HG02885 (cell line): ENCODE measurements around the gene GALNT7.

Experiments used
- ATAC-seq: cut with Tn5 transposase; IDR thresholded peaks from one replicate; pipeline ENCODE4 v1.9.1; 2021; ENCODE audit warnings: mild to moderate bottlenecking; ENCODE audit not compliant: unreplicated experiment, poor library complexity

Gene GALNT7

DNA sequence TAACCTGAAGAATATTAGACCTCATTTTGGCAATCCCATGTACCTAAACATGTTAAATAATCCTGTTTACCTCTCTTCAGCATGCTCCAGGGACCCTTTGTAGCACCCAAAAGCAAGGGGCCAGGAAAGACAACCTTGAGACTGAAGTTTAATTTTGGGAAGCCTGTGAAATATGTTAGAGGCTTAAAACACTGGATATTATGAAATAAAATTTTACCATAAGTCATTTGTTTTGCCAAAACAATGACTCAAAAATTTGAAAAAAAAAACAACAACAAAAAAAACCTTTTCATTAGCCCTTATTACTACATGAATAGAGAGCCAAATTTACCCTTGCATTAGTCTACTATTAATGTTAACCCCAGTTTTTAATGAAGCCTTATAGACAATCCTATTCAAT, 115.9 kb downstream of the GALNT7 start:
- ATAC-seq: no peak

DNA sequence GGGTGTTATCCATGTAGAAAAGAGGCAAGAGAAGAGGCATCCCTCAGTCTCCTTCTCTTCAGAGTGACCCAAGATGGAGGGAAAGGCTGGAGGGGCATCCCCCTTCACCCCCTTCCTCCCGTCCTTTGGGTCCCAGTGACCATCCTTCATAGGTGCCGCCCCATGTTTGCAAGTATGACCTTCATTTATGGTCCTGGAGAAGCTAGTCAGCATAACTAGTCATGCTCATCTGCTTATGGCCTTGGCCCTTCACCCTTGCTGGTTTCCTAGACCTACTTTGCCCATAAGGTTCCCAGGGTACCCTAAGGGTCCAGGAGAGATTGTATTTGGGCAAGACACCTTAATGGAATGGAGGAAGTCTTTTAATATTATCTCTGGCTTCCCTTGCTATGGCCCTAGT, 118.9 kb downstream of the GALNT7 start:
- ATAC-seq: no peak

DNA sequence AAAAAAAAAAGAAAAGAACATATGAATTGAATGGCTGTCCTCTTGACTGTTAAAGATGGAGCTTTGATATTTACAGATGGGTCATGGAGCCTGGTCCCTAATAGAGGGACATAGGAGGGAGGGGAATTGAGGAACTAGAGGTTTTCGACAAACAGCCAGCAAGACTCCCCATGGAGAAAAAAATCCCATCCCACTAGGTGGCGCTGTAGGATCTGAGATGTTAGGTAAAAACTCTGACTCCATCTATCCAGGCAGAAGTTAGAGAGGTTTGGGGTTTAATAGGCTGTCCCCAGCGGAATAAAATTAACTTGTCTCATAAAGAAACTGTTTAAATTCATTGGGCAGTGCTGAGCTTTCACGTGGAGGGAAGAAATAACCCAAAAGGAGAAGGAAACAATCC, 119.7 kb downstream of the GALNT7 start:
- ATAC-seq: peak; percentile 75

DNA sequence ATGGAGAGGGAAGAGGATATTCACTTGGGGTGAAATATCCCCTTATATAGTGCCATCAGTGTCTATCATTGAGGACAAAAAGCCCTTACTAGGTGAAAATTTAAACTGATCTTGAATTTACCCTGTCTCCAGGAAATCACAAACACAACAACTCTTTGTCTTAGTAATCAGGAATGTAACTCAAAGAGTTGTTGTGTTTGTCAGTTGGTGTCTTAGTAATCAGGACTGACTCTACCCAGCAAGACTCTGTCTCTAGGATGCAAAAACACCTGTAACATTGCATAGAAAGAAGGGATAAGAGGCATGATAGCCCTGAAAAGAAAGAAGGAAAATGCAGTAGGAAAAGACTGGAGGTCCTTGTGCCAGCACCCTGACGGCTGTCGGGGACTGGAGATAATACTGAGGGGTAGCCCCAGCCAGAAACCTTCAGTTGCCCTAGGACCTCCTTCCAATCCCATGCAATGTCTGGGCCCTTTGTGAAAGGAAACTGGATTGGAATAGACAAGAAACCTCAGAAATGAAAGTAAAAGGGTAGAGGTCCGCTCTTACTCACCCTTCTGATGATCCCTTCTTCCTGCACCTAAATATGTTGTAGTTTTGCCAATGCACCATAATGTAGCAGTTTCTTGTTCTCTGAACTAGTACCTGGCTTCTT, 120.2 kb downstream of the GALNT7 start:
- ATAC-seq: peak; percentile 62

DNA sequence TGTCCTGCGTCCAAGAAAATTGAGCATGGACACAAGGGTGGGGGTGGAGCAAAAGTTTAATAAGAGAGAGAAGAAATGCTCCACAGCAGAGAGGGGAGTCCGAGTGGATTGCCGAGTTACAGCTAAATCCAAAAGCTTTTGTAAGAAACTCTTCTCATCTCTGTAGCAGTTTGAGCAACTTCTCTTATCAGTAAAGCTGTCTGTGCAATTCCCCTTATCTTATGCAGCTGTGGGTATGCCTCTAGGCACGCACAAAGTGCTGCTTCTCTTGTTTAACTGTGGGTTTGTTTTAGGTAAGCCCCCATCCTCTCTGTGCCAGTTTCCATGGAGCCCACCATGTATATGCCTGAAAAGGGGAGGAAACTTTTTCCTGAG, 120.7 kb downstream of the GALNT7 start:
- peak; percentile 28 for ATAC-seq

DNA sequence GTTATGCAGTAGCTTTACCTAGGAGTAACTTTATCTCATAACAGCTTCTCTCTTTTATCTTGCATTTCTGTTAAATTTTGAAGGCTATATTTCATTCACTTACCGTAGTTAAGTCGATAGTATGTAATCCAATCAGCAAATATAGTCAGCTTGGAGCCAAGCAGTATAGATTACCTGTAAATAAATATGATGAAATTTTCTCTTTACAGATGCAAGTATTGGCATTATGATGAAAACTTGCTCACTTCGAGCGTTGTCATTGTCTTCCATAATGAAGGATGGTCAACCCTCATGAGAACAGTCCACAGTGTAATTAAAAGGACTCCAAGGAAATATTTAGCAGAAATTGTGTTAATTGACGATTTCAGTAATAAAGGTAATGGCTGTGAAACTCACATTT, 123.3 kb downstream of the GALNT7 start:
- no peak for ATAC-seq

DNA sequence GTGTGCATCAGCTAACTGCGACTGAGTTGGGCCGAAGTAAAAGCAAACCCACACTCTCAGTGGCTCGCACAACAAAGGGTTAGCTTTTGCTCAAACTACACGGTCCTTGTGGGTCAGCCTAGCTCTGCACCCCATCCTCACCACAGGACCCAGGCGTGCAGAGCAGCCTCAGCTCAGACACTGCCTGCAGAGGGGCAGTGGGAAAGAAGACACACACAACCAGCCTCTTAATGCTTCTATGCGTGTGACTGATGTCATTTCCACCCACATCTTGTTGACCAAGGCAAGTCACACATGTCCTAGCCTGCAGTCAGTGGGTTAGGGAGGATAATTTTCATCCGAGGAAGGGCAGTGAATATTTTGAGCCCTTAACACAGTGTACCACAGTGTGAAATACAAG, 125.1 kb downstream of the GALNT7 start:
- ATAC-seq: no peak

DNA sequence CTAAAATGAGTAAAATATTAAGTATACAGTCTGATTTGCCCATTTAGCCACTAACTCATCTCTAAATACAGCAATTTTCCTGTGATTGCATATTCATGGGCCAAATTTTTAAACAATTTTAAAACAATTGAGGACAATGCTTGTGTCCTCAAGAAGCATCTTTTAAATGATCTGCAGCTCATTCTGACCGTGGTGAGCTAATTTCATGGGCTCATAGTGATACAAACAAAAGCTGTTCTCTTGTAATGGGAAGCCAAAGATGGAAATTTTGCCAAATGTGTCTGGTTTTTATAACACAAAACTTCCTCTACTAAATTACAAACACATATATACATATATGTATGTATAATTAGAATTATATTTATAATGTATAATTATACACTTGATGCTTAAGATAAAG, 125.8 kb downstream of the GALNT7 start:
- ATAC-seq: no peak

DNA sequence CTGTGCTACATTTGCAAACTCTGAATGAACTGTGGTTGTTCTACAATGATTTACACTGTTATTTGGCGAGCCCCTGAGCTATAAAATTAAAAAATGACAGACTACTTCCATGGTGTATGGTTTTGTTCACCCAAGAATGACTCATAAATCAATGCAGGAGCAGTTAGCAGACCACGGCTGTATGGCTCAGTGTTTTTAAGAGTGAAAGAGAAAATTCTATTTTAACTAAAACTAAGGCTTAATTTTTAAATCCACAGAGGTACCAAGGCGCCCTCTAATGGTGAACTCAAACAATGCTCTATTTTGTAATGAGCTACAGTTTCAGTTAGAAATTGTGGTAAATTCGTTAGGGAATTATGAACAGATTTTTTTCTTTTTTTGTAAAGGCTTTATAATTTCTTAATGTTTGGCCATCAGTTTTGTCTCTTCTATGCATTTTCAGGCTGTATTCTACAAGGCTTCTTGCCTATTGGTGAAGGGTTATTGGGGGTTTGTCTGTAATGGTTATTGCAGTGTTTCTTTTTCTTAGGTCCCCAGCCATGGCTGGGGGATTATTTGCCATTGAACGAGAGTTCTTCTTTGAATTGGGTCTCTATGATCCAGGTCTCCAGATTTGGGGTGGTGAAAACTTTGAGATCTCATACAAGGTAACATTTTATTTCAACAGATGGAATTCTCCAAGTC, 133.0 kb downstream of the GALNT7 start:
- no peak for ATAC-seq

DNA sequence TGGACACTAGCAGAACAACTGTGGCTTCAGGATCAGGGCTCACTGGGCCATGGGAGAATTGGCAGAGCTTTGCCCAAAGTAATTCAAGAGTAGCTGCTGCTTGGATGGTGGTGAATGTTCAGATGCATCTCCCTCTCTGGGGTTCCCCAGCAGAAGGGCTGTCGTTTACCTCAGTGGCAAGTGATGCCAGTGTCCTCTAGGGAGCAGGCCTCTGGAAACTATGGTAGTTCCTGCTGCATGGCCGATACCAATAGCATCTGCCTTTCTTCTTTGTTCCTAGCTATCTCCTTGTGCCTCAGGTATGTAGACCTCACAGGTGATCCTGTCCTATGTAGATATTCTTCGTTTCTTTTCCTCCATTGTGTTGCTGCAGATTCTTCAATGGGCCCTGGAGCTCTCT, 139.2 kb downstream of the GALNT7 start:
- ATAC-seq: no peak

DNA sequence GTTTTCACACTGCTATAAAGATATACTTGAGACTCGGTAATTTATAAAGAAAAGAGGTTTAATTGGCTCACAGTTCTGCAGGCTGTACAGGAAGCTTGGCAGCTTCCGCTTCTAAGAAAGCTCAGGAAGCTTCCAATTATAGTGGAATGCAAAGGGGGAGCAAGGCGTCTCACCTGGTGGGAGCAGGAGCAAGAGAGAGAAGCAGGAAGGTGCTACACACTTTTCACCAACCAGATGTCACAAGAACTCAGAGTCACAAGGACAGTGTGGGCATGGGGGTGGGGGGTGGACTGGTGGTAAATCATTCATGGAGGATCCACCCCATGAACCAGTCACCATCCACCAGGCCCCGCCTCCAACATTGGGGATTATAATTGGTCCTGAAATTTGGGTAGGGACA, 142.8 kb downstream of the GALNT7 start:
- ATAC-seq: no peak

DNA sequence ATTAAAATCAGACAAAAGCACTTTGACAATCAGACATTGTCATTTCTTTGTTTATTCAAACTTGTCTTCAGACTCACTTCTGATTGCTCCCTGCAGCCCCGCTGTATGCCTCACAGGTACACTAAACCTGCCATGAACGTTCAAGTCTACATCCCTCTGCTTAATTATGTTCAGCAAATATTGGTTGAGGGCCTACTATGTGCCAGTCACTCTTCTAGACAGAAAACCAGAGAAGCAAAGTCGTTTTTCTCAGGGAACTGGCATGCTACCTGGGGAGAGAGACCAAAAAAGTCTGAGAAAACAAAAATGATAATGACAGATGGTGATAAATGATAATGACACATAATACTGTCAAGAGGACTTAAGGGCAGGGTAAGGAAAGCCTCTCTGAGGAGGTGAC, 146.1 kb downstream of the GALNT7 start:
- ATAC-seq: no peak

DNA sequence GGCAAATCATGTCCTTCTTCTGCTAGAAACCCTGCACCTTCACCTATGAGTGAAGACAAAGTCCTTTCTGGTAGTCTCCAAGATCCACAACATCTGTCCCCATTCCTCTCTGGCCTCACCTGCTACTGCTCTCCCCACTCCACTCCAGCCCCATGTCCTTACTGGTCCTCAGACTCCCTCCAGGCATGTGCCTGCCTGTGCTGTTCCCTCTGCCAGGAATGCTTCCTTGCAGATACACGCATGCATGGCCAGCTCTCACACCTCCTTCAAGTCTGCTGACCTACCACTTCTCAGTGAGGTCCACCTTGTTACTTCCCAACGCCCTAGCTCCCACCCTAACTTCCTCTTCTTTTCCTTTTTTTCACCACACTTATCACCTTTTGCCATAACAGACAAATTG, 147.4 kb downstream of the GALNT7 start:
- no peak for ATAC-seq

DNA sequence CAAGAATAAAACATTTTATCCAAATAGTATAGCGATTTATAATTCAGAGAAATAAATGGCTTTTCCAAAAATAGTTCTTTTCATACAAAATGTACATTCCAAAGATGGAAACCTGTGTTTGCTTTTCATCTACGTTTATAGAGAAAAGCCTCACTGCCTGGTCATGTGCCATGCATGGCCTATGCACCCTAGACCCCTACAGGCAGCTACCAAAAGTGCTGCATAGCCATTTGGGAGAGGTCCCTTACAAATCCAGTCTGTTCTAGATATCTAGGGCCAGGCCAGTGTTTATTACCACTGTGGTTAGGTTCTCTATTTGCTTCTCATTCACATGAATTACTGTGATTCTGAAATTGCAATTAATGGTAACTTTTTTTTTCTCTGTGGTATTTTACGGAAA, 148.4 kb downstream of the GALNT7 start:
- ATAC-seq: peak; percentile 56

DNA sequence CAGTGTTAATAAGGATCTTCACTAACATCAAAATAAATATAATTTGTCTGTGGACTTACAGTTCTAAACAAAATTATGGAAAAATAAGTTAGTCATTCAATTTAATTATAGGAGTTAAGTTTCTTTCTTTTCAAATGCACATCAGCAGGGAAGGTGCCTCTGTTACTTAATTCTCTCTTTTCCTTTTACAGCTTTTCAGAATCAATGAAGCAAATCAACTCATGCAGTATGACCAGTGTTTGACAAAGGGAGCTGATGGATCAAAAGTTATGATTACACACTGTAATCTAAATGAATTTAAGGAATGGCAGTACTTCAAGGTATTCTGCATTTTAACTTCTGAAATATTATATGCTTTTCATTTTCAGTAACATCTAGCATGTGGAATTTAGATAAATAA, 149.6 kb downstream of the GALNT7 start:
- peak; percentile 8 for ATAC-seq

DNA sequence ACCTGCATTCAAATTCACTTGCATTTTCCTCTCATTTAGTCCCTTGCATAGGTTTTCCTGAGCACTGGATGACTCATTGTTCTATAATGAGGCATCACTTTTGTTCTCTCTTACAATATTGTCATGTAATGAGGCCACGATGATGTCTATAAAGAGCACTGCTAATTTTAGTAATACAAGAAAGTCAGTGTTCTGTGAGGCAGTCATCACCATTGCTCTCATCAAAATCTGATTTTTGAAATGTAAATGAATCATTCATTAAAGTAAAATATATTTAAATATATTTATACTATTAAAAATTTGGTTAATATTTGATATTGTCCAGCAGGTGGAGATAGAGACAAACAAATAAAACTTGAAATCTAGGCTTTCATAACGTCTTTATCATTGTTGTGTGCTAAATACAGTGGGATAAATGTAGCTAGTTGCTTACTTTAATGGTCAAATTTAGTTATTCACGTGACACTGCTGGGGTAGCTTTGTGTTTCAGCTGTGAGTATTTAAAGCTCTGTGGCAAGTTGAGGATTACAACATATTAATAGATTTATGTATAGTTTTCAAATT, 150.1 kb downstream of the GALNT7 start:
- ATAC-seq: peak; percentile 52

DNA sequence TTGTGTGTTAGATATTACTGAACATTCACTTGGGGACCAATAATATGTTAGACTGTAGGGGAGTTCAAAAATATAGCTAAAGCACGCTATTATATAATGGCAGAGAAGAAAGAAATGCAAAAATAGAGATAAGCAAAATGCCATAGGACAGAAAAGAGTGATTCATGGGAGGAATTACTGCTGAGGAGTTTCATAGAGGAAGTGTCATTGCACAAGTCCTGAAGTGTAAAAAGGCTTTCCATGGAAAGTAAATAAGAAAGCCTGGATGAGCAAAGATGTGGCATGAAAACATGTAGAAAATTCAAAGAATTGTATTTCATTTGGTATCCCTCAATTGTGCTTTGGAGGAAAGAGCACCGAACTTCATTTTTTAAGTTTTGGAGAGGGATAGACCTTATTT, 151.1 kb downstream of the GALNT7 start:
- ATAC-seq: no peak

DNA sequence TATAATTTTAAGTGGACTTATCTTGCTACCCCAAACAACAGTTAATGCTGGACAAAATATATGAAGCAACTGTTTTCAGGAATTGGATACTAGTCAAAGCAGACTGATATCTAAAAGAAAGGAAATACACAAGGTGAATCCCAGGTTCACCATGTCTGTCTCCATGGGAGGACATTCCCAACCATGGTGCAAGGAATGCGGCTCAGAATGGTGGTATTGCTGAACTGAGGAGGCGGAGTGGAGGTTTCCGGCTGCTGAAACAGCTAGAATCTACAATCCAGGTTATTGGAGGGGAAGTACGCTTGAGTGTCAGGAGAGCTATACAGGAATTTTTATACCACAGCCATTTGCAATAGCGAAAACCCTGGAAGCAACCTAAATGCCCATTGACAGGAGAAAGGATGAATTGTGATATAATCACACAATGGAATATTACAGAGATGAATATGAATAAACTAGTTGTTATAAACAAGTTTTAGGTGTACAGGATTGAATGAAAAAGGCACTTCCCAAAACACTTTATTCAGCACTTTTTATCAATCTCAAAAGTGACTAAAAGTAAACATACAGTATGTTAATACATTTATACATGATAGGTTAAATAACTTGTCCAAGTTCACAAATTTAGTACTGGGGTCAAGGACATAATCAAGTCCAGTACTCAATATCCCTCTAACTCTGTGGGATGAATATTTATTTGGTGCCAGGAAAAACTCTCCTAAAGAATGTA, 156.6 kb downstream of the GALNT7 start:
- ATAC-seq: no peak

DNA sequence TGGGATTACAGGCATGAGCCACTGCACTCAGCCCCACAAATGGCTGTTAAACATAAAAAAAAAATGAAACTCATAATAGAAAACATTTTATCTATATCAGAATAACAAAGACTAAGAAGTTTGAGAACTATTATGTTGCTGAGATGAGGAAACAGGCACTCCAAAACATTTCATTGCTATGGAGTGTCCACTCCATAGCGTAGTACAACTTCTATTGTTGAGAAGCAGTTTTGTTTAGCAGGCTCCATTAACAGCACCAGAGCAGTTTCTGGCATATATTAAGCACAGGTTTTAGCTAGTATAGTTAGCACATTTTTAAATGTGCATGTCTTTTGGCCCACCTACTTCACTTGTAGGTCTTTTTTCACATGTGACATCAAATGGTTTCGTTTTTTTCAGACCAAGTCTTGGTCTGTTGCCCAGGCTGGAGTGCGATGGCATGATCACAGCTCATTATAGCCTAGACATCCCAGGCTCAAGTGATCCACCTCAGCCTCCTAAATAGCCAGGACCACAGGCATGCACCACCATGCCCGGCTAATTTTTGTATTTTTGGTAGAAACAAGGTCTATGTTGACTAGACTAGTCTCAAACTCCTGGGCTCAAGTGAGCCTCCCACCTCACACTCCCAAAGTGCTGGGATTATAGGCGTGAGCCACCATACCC, 159.8 kb downstream of the GALNT7 start:
- no peak for ATAC-seq

DNA sequence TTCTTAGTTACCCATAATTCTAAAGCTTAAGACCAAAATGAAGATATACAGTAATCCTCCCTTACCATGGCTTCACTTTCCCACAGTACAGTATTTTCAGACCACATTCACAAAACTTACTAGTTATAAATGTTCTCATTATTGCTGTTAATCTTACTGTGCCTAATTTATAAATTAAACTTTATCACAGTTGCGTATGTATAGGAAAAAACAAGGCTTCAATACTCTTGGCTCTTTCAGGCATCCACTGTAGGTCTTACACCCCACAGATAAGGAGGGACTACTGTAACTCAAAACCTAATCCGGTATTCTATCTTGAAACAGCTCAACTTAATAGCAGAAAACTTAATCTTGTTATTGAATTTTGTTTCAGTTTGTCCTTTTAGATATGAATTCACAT, 162.0 kb downstream of the GALNT7 start:
- no peak for ATAC-seq

DNA sequence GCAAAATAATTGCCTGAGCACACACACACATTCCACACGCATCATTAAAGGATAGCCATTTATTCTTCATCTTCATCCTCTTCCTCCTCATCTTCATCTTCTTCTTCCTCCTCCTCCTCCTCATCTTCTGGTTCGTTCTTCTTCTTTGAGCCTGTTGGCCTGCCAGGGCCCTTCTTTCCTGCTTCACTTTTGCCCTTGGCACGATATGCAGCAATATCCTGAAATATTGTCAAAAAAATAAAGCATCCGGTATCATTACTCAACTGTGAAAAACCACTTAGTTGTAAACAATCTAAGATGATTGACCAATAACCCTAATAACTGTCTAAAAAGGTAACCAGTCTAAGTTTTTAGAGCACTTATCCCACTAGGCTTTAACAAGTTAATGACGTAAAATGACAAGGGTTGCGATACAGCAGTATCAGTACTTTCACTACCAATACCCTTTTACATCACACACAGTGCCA, 163.4 kb downstream of the GALNT7 start:
- ATAC-seq: no peak
